HG03097 (cell line): ENCODE data around the gene RAD9A.

Experiments
- ATAC-seq: cut with Tn5 transposase; IDR thresholded peaks from one replicate; pipeline ENCODE4 v1.9.1; 2021; ENCODE audit not compliant: unreplicated experiment, low FRiP score

Gene RAD9A

DNA sequence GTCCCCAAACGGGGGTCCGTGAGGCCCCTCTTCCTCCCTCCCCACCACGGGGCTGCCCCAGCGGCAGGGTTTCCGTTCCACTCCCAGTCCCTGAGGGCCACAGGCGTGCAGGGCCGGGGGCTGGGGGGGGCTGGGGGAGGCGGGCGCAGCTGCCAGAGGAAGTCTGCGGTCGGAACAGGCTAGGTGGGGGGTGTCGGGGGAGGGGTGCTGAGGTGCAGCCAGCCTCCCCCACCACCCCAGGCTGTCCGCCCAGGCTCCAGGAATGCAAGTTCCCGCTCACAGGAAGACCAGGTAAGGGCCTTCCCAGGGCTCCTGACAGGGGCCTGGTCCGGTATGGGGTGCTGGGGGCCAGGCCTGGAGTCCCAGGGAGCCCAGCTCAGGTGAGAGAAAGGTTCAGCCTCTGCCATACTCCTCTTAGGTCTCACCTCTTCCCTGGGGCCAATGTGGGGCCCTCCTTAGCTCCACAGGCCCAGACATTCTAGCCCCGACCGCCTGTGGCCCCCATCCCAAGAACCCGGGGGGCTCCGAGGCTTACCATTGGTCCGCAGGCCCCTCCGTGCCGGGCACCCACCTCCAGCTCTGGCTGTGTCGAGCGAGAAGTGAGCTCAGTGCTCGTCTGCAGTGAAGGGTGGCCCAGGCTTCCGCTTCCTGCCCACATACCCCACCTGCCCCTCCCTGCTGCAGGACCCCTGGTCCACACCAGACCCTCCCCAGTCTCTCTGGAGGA lies 45.5 kb downstream of the RAD9A start, which contains the start of gene PTPRCAP:
Gene PTPRCAP, minus strand, starts transcription at position 601 of the 727 bp plus-strand sequence. Its CDS starts 63 bp downstream, at position 538.
- no peak for ATAC-seq

DNA sequence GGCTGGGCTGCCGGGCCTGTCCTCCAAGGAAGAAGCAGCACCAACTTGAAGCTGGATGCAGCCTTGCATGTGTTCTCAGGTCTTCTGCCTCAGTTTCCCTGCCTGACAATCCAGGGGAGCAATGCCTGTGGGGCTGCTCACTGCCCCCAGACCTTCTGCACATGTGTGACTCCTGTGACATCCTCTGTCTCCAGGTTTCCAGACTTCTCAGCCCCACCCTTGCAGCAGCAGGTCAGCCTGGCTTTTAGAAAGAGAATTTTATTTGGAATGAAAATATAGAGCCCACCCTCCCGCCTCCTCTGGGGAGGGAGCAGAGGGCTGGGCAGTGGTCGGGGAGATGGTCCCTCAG lies 46.0 kb downstream of the RAD9A start:
- ATAC-seq = no peak

- ATAC-seq = no peak
Measured at GRCh38 chr11:67438158-67438902, 46.5 kb downstream of the RAD9A start.

DNA sequence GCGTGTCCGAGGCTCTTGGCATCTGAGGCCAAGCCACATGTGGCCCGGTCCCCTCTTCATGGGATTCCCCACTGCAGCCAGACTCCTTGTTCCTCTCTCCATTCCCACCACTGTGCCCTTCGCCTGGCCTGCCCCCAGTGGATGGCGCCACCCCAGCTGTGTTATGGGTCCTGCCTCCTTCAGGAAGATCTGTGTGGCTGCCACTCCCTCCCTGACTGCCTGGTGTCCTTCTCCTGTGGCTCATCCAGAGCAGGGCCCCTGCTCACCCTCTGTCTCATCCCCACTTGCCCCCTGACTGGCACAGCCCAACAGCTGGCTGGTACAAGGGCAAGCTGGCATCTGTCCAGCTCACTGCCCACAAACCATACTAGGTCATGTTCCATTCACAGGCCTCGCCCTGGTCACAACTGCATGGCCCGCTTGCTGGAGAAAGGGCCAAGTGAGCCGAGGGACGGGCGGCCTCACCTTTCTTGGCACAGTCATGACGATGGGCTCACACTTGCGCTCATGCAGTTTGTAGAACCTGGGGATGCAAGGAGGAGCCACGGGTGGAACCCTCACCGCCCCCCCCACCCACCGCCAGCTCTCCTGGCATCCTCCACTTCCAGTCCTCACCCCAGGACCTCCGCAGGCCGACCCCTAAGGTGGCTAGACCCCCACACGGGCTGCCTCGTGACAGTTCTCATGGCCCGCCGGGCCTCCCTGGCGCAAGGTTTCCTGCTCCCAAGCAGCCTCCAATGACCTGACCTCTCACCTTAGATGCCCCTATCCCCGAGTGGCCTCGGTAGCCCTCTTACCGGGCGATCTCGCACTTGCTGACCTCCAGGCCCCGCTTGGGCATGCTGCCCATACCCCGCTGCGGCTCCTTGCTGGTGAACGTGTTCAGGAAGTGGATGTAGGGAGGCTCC lies 47.8 kb downstream of the RAD9A start:
- ATAC-seq = no peak

DNA sequence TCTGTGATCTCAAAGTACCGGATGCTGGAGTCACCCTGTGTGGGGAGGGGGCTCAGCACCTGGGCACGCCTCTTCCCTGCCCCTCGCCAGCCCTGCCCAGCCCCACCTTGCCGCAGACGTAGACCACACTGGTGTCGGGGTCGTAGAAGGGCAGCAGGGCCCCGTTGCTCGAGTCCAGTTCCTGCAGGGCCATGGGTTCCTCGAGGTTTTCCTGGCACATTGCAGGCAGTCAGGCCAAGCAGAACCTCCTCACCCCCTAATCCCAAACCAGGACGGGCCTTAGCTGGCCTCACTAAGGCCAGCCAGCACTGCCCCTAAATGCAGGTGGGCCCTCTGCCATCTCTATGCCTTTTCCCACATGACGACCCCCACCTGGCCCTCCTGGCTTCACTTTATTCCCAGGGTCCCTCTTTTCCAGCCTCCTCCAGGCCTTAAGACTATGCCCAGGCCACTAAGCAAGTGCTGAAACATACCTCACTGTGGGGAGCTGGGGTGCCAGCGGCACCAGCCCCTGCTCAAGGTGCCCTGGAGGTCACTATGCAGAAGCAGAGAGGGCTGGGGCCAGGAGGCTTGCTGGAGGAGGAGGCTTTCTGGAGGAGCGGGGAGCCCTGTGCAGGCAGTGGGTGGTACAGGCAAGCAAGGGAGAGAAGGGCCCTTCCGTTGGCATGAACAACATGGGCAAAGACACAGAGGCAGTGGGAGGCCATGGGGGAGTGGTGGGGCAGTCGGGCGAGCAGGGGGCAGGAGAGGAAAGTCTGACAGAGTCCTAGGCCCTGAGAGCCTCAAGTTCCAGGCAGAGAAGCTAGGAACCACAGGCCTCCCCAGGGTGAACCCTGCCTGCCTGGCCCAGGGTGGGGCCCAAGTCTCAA lies 48.7 kb downstream of the RAD9A start:
- ATAC-seq = no peak

GRCh38 chr11:67441098-67441563 lies 49.3 kb downstream of the RAD9A start:
- no peak for ATAC-seq

DNA sequence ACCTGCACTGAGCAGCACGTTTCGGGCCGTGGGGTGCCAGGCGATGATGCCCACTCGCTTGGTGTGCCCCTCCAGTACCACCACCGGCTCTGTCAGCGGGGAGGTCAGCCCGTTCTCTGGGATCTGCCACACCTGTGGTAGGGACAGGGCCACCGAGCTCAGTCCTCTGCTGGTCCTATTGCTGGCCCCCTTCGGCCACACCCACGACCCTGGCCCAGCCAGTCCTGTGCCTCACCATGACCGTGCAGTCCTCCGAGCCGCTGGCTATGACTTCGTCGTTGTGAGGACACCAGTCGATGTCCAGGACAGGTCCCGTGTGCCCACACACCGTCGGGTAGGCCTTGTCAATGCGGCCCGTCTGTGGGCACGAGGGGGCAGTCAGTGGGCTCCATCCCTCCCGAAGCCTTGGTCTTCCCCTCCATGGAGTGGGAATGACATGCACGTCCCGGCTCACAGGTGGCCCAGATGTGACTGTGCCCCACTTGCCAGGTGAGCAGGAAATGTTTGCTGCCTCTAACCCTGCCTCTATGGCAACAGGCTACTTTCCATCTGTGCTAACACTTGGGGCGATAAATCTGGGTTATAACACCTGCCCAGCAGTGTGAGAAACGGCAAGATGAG lies 50.1 kb downstream of the RAD9A start:
- ATAC-seq = no peak

DNA sequence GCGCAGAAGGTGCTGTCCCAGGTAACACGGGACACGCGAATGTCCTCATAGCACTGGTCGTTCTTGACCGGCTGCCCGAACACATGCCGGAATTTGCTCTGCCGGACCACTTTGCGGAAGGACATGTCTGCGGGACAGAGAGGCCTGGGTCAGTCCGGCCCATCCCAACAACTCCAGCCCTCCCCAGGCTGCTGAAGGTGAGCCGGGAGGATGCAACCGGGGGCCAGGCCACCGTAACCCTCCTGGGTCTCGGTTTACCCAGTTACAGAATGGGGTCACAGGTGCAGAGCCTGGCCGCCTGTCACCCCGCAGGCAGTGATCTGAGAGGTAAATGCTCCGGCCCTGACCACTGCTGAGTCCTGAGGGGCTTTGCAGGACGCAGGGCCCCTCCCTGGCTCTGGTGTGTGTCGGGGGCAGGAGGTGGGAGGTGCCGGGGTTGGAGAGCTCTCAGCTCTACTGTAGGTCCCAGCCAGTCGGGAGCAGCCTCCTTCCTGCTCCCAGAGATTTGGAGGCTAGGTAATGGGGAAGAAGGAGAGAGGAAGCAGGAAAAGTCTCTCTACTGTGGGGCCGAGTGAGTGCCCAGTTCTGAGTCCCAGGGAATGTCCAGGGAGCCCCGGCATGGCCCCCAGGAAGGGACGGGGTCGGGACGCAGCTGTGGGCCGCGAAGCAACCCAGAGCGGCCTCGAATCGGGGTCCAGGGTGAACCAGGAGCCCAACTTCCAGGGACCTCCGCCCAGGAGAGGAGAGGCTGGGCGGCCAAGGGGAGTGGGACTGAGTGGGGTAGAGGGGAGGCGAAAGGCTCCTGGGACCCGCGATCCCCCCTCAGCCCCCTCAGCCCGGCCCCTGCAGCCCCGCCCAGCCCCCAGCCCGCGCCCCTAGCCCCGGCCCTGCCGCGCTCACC lies 51.0 kb downstream of the RAD9A start:
- ATAC-seq = no peak

DNA sequence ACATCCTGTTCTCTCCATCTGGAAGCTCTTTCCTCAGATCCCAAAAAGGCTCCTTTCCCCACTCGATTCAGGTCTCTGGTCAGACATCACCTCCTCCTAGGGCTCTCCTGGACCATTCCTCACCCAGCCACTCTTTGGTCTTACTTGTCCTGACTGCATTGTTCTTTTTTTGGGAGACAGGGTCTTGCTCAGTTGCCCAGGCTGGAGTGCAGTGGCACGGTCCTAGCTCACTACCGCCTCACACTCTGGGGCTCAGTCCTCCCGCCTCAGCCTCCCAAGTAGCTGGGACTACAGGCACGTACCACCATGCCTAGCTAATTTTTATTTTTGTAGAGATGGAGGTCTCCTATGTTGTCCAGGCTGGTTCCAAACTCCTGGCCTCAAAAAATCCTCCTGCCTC lies 53.7 kb downstream of the RAD9A start:
- no peak for ATAC-seq
